Stimulated activated naive CD8-positive, alpha-beta T cell treated with anti-CD3 and anti-CD28 coated beads, Interleukin-15, Interleukin-2, amounts not matched to agents 100 ng/mL and 50 ng/mL, for 24 hours (primary cell): Measurements from ENCODE around the gene LRRC75A.

ENCODE experiments used
- H3K27ac Mint-ChIP-seq: one replicate; pipeline ENCODE4 v1.8.0; 2021; ENCODE audit warnings: mild to moderate bottlenecking, mixed read lengths
- H3K27me3 Mint-ChIP-seq: one replicate; pipeline ENCODE4 v1.8.0; 2021; ENCODE audit warnings: mixed read lengths
- H3K36me3 Mint-ChIP-seq: one replicate; pipeline ENCODE4 v1.8.0; 2021; ENCODE audit warnings: low read depth, mixed read lengths
- H3K4me1 Mint-ChIP-seq: one replicate; pipeline ENCODE4 v1.8.0; 2021; ENCODE audit warnings: low read depth, mixed read lengths
- H3K4me3 Mint-ChIP-seq: one replicate; pipeline ENCODE4 v1.8.0; 2021; ENCODE audit warnings: mild to moderate bottlenecking, mixed read lengths
- H3K9me3 Mint-ChIP-seq: one replicate; pipeline ENCODE4 v1.8.0; 2021; ENCODE audit warnings: mixed read lengths

Gene LRRC75A

DNA sequence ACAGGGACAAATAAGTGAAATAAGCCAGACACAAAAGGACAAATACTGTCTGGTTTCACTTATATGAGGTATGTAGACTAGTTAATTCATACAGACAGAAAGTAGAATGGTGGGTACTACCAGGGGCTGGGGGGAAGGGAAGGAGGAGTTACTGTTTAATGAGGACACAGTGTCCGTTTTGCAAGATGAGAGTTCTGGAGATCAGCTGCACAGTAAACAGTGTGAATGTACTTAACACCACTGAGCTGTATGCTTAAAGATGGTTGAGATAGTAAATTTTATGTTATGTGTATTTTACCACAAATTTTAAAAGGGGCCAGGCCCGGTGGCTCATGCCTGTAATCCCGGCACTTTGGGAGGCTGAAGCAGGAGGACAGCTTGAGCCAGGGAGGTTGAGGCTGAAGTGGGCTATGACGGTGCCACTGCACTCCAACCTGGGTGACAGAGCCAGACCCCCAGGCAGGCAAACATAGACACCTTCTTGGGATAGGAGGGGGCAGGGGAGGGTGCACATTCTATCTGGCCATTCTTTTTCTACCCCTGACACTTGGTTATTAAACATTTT, 23.5 kb downstream of the LRRC75A start:
- Mint-ChIP-seq H3K4me3 (no peak overlapping the region), H3K9me3 (no peaks in the 10 kb centered on the region), H3K36me3 (no peaks in the 10 kb centered on the region), H3K27ac (no peak overlapping the region), H3K27me3 (no peaks in the 10 kb centered on the region), H3K4me1 (no peaks in the 10 kb centered on the region)

DNA sequence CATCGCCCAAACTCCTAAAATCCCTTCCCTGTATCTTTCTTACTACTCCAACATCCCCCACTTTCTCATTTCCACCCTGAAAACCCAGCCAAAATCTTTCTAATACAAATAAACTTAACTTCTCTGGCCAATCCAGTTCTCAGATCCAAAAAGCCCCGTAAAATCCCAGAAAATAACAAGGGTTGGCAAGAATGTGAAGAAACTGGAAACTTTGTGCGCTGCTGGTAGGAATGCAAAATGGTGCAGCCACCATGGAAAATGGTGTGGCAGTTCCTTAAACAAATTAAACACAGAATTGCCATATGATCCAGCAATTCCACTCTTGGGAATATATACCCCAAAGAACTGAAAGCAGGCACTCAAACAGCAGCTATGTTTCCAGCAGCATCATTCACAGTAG, 24.1 kb downstream of the LRRC75A start:
- H3K27me3 Mint-ChIP-seq: no peaks in the 10 kb centered on the region
- H3K36me3 Mint-ChIP-seq: no peaks in the 10 kb centered on the region
- H3K4me1 Mint-ChIP-seq: no peaks in the 10 kb centered on the region
- H3K27ac Mint-ChIP-seq: no peak overlapping the region
- no peak overlapping the region for H3K4me3 Mint-ChIP-seq
- no peaks in the 10 kb centered on the region for H3K9me3 Mint-ChIP-seq

DNA sequence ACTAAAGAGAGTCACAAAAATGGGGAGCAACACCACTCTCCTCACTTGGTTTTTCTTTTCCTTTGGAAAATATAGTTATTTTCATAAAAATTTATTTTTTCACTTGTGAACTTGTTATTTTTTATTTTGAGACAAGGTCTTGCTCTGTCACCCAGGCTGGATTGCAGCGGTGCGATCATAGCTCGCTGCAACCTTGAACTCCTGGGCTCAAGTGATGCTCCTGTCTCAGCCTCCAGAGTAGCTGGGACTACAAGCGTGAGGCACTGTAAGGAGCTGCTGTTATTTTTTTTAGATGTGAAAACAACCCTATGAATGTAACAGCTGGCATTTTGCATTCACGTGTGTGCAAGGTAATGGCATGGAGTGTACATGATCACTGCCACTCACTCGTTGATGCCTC, 24.9 kb downstream of the LRRC75A start:
- H3K27ac Mint-ChIP-seq: no peak overlapping the region
- H3K4me1 Mint-ChIP-seq: no peaks in the 10 kb centered on the region
- H3K27me3 Mint-ChIP-seq: no peaks in the 10 kb centered on the region
- H3K36me3 Mint-ChIP-seq: no peaks in the 10 kb centered on the region
- H3K4me3 Mint-ChIP-seq: no peak overlapping the region
- no peaks in the 10 kb centered on the region for H3K9me3 Mint-ChIP-seq

DNA sequence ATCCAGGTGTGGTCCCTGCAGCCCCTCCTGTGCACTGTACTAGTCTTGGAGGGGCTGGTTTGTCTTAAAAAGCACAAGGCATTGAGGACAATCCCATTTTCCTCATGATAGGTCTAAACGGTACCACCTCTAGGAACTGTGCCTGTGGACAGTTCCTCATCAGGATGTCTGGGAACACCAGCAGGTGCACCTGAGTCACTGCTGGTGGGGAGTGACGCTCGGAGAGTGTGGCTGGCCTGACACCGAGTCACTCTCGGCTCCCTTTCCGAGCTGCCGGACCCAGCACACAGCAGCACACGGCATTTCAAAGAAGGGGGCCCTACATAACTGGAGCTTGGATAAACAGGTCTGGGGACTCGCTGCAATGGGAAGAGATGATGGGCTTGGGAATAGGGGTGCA, 25.6 kb downstream of the LRRC75A start:
- no peaks in the 10 kb centered on the region for H3K4me1 Mint-ChIP-seq
- H3K27ac Mint-ChIP-seq: no peak overlapping the region
- no peak overlapping the region for H3K4me3 Mint-ChIP-seq
- no peaks in the 10 kb centered on the region for H3K27me3 Mint-ChIP-seq
- no peaks in the 10 kb centered on the region for H3K9me3 Mint-ChIP-seq
- H3K36me3 Mint-ChIP-seq: no peaks in the 10 kb centered on the region

DNA sequence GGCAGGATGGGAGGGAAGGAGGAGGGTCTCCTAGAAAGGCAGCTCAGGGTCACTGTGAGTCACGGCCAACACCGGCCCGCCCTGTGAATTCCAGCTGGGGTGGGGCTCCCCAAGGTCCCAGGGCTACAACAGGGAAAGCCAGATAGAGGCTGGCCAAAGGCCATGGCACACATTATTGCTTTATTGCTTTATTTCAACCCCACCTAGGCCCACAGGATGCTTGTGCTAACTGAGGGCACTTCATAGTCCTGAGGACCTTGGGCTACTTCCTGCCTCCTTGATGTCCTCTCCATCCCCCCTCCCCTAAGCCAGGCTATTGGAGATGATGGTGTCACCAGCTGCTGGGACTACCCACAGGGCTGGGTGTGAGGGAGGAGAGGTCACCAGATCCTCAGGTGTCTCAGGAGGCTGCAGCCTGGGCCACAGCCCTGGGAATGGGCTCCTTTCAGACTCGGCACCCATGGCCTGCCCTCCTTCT, 26.1 kb downstream of the LRRC75A start:
- Mint-ChIP-seq H3K4me1 (no peaks in the 10 kb centered on the region), H3K4me3 (no peak overlapping the region), H3K36me3 (no peaks in the 10 kb centered on the region), H3K27me3 (no peaks in the 10 kb centered on the region), H3K27ac (no peak overlapping the region), H3K9me3 (no peaks in the 10 kb centered on the region)

DNA sequence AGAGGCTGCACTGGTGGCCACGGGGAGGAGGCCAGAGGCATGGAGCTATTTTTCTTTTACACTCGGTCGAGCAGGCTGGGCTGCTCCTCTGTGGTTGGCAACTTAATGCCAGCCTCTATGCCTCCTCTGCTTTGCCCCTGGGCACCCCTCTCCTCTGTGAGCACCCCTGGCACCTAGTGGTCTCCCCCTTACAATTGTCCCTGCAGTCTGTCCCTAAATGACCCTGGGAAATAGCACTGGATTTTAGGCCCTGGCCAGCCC, 27.0 kb downstream of the LRRC75A start:
- no peaks in the 10 kb centered on the region for H3K4me1 Mint-ChIP-seq
- no peak overlapping the region for H3K4me3 Mint-ChIP-seq
- H3K9me3 Mint-ChIP-seq: no peaks in the 10 kb centered on the region
- H3K36me3 Mint-ChIP-seq: no peaks in the 10 kb centered on the region
- no peak overlapping the region for H3K27ac Mint-ChIP-seq
- no peaks in the 10 kb centered on the region for H3K27me3 Mint-ChIP-seq

DNA sequence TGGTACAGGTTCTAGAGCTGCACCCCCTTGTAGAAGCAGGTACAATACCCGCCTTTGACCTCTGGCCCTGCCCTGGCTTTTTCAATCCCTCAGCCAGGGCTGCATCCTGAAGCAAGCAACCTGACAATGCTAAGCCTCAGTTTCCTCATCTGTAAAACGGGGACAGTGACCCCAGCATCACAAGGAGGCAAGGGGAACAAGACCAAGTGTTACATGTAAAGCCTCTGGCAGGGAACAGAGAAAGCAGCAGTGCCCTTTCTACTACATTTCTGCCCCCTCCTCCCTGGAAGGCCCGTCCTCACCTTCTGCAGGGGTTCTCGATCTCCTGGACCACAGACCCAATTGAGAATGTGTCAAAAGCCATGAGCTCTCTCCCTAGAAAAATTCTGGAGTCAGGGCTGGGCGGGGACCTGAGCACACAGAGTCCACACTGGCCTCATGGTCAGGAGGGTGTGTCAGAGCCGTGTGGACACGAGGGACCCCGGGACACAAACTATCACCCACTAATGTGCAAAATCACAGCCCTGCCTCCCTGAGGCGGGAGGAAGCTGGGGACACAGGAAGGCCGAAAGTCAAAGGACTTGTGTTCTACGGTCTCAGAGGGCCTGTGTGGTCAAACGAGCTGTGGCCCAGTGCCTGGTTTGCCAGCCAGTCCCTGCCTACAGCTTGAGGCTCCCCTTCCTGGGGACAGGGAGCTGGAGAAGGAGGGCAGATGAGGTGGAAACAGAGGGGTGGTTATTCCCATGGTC, 27.5 kb downstream of the LRRC75A start:
- no peaks in the 10 kb centered on the region for H3K9me3 Mint-ChIP-seq
- no peak overlapping the region for H3K27ac Mint-ChIP-seq
- no peaks in the 10 kb centered on the region for H3K27me3 Mint-ChIP-seq
- H3K36me3 Mint-ChIP-seq: no peaks in the 10 kb centered on the region
- H3K4me1 Mint-ChIP-seq: no peaks in the 10 kb centered on the region
- no peak overlapping the region for H3K4me3 Mint-ChIP-seq

DNA sequence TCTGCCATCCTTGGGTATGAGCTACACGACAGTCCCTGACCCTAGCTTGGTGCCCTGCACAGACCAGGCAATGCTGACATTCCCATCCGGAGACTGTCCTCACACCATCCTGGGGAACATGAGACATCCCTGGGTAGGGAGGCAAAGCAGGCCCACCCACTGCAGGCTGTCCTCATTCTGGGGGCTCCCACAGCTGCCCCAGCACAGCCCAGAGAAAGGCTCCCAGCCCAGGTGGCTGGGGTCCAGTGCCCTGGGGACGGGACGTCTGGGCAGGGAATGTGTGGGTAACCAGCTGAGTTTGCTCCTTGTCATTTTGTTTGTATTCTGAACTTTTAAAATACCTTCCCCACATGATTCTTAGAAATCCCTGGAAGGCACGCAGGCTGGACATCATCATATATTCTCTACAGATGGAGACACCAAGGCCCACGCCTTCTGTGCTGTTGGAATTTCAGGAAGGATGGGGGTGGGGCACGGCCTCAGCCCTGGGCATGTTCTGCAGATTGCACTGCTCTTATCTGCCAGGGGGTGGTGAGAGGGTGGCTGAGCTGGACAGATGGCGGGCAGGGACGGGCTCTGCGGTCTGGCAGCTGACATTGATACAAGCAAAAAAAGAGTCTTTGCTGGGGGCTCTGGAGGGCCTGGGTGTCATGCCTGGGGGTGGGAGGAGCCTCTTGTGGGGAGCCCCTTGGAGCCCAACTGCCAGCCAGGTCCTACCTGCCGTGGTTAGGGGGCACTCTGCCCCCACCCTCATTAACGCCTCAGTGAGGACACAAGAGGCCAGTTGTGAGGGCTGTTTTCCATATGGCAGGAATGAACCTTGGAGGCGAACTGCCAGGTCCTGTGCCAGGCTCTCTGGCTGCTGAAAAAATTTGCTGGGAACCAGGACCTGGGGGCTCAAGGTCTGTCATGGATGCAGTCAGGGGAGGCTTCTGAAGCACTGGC, 28.4 kb downstream of the LRRC75A start:
- H3K36me3 Mint-ChIP-seq: no peaks in the 10 kb centered on the region
- no peaks in the 10 kb centered on the region for H3K4me1 Mint-ChIP-seq
- no peak overlapping the region for H3K4me3 Mint-ChIP-seq
- H3K9me3 Mint-ChIP-seq: no peaks in the 10 kb centered on the region
- H3K27me3 Mint-ChIP-seq: no peaks in the 10 kb centered on the region
- no peak overlapping the region for H3K27ac Mint-ChIP-seq

DNA sequence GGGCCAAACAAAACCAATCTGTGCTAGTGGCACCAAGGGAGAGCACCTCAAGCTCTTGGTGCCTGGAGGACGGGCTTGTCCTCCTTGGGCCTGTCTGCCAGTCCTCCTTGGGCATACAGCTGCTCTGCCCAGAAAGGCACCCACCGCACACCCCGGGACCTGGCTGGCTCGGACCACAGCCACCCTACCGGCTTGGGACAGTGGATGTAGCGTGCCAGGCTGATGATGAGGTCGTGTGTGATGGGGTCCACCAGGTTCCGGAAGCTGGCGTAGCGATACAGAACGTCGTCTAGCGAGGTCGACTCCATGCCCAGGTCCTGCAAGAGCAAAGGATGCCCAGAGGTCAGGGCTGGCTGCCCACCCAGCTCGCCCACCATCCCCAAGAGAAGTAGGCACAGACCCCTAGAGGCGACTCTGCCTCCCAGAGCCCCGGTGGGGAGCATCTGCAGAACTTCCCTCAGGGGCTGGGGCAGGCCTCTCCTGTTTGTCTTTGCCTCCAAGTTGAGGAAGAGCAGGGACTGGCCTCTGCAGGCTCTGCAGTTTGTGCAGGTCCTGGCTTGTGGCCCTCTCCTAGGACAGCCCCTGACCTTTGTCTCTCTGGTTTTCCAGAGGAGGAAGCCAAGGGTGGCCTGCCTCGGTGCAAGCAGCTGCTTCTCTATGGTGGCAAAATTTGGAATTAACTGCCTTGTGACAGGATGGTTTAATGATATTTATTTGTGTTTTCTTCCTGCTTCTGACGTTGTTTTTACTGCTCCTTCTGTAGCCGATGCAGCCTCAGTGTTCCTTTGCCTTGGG, 29.7 kb downstream of the LRRC75A start:
- Mint-ChIP-seq H3K4me1 (no peaks in the 10 kb centered on the region), H3K9me3 (no peaks in the 10 kb centered on the region), H3K27ac (no peak overlapping the region), H3K4me3 (no peak overlapping the region), H3K27me3 (no peaks in the 10 kb centered on the region), H3K36me3 (no peaks in the 10 kb centered on the region)

DNA sequence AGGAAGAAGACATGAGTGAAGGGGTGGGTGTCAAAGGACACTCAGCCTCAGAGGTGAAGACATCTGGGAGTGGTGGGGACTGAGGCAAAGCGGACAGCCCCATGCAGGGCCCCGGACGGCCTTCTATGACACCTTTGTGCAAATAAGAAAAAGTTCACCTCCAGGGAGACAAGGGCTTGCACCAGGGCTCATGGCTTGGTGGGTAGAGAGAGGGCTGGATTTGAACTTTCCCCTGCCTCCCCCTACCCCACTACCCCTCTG, 30.5 kb downstream of the LRRC75A start:
- Mint-ChIP-seq H3K4me3 (no peak overlapping the region), H3K27me3 (no peaks in the 10 kb centered on the region), H3K36me3 (no peaks in the 10 kb centered on the region), H3K27ac (no peak overlapping the region), H3K4me1 (no peaks in the 10 kb centered on the region), H3K9me3 (no peaks in the 10 kb centered on the region)

DNA sequence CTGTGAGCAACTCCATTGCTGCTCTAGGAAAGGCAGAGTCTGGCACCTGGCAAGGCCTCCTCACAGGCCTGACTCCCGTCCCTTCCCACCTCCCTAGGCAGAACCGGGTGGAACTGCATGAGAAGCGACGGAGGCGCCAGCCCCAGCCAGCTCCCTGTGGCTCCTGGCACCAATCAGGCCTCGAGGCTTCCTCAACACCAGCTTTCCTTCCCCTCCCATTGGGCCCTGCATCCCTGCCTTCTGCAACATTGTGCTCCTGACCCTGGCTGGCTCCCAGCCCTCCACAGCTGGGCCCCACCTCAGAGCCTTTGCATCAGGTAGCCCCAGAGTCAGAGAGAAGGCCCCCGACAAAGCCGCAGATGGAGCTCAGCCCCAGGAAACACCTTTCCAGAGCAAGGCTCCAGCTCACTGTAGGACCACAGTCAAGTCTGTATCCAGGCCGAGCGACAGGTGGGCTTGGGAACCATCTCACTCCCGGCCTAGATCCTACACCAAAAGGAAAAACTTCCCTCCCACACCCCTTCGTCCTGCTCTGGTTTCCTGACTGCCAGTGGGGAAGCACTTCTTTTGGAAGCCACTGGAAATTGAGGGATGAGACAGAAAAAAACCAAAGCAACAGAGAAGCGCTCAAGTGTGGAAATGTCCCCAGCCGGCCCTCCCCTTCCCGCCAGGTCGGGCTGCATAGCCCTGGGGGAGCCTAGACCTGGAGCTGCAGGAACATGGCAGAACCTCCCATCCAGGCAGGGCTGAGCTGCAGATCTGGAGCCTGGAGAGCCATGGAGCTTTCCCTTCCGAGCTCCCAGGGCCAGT, 31.0 kb downstream of the LRRC75A start:
- Mint-ChIP-seq H3K27ac (no peak overlapping the region), H3K27me3 (no peaks in the 10 kb centered on the region), H3K4me3 (no peak overlapping the region), H3K36me3 (no peaks in the 10 kb centered on the region), H3K4me1 (no peaks in the 10 kb centered on the region), H3K9me3 (no peaks in the 10 kb centered on the region)

DNA sequence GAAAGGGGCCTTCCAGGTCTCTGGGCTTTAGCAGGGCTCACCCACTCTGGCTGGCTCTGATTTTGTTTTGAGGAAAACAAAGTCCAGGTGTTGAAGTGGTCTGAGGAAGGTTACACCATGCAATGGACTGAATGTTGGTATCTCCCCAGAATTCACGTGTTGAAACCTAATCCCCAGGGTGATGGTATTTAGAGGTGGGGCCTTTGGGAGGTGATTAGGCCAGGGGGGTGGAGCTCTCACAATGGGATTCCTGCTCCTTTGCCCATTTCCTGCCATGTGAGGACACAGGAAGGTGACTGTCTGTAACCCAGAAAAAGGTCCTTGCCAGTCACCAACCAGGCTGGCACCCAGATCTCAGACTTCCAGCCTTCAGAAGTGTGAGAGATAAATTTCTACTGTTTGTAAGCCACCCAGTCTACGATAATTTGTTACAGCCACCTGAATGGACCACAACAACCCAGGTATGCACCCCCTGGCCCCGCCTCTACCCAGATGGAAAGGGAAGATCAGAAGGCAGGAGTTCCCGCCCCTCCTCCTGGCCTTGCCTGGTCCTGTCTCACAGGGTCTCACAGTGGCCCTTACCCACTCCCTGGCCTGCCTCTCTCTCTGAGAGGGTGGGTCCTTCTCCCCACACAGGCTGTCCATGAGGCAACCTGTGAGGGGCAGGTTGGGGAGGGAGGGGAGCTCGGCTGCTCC, 32.0 kb downstream of the LRRC75A start:
- Mint-ChIP-seq H3K27me3 (no peaks in the 10 kb centered on the region), H3K9me3 (no peaks in the 10 kb centered on the region), H3K4me3 (no peak overlapping the region), H3K27ac (no peak overlapping the region), H3K4me1 (no peaks in the 10 kb centered on the region), H3K36me3 (no peaks in the 10 kb centered on the region)

DNA sequence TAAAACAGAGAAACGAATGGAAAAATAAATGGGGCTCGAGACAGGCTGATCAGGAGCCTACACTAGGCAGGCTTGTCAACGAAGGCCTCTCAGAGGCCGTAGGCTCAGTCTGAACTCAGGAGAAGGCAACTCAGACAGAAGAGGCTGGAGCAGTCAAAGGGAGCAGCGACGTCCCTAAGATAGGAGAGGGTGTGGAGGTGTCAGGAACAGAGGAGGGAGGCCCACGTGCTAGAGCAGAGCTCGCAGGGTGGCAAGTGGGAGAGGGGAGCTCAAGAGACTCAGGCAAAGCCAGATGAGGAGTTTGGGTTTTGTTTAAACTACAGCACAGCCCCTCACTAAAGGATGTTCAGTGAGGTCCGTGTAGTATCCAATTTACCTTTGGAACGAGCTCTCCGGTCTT, 32.7 kb downstream of the LRRC75A start:
- H3K36me3 Mint-ChIP-seq: no peaks in the 10 kb centered on the region

DNA sequence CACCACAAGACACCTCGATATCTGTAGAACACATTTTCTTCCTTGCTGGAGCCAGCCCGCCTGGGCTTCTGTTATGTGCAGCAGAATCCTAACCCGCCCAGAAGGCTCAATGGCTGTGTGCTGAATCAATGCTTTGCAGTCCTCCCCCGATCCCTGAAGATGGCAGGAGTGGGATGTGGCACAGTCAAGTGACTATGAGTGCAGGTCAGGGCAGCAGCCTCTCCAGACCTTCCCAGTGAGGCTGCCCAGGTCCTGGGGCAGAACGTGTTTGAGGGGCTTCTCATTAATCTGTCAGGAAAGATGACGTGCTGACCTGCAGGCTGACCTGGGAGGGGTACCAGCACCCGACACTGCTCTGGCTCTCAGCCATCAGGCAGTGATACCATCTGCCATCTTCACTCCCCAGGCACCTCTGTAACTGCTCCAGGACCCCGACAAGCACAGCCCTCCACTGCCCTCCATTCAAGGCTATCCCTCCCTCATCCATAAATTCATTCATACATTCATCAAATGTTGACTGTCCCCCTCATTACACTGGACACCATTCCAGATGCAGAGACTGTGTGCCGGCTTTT, 35.2 kb downstream of the LRRC75A start:
- no peaks in the 10 kb centered on the region for H3K9me3 Mint-ChIP-seq
- H3K4me1 Mint-ChIP-seq: no peaks in the 10 kb centered on the region
- H3K27me3 Mint-ChIP-seq: no peaks in the 10 kb centered on the region
- H3K4me3 Mint-ChIP-seq: no peak overlapping the region
- no peak overlapping the region for H3K27ac Mint-ChIP-seq
- H3K36me3 Mint-ChIP-seq: no peaks in the 10 kb centered on the region

More for the DNA sequence above, 32.7 kb downstream of the LRRC75A start:
- H3K4me1 Mint-ChIP-seq: no peaks in the 10 kb centered on the region
- H3K27ac Mint-ChIP-seq: no peak overlapping the region
- H3K4me3 Mint-ChIP-seq: no peak overlapping the region
- no peaks in the 10 kb centered on the region for H3K27me3 Mint-ChIP-seq
- no peaks in the 10 kb centered on the region for H3K9me3 Mint-ChIP-seq
